Measurements from ENCODE around the gene MYO18A.

- TF ChIP-seq YY1 (IDR thresholded peaks at IDR 0.05; ENCODE audit: insufficient read depth, insufficient read length) (no peak), ZNF274 (IDR thresholded peaks at IDR 0.05; ENCODE audit: low read depth, low read length) (no peak)
These were observed 28.9 kb upstream of the MYO18A start for GRCh38 chr17:29209073-29209472.
